ENCODE data around the gene VWA2.

The VWA2 gene

DNA sequence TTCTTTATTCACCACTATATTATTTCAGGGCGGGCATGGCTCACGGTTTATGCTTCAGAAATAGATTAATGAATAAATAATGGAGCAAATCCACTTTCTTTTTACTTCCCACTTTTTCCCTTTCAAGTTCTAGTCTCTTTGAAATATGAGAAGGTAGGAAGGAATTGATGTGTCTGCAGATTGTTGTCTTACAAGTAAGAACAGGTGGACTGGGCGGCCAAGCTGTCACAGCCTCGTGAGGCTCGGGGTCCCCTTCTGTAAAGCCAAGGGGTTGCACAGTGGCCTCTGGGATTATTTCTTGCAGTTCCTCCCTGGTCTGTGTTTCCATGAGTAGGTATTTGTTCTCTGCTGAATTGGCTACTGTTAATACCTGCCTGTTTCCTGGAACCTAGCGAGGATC is 11.2 kb downstream of the VWA2 start:
- DNase-seq (ENCODE audit: low read depth) = no peak

DNA sequence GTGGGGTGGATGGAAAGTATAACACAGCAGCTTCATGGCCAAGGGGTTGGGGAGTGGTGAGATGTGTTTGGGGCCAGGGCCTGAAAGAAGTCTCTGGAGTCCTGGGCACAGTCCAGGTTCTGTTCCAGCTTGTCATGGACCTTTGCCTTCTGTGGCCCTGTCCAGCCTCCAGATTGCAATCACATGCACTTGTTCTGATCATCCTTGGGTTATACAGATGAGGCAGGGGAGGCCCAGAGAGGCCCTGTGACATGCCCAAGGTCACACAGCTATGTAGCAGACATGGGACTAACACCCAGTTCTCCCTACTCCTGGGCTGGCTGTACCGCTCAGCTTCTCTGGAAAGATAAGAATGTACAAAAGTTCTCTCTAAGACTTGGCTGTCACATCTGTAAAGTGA is 11.7 kb downstream of the VWA2 start:
- no peak for DNase-seq (ENCODE audit: low read depth)

DNA sequence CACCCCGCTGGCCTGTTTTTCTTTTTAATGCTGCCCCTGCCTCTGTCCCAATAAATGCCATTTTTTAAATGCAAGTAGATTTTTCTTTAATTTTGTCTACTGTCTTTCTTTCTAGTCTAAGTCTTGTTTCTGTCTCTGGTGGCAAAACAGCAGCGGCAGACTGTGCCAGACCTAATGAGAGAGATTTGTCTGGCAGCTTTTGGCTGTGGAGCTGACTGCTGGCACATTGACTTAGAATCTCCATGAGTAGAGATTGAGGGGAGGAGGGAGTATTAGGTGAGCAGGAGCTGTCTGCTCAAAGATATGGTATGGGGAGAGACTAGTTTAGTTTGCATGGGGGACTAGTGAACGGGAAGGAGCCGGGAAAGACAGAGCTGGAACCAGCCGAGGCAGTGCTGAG is 13.0 kb downstream of the VWA2 start:
- DNase-seq (ENCODE audit: low read depth) = no peak

DNA sequence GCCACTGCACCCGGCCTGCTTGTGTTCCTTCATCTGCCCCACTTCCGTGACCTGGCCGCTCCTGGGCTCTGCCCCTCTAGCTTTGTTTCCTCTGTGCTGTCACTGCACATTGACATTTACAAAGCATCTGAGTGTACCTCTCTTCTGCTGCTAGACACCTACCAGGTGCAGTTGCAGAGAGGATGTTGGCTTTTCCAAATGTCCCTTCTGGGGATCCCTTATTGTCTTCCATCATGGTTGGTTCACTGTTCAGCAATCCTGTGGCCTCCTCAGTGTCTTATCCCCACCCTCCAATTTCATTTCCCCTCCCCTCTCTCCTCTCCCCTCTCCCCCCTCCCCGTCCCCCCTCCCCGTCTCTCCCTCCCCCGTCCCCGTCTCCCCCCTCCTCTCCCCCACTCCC is 13.8 kb downstream of the VWA2 start:
- DNase-seq (ENCODE audit: low read depth) = no peak

DNA sequence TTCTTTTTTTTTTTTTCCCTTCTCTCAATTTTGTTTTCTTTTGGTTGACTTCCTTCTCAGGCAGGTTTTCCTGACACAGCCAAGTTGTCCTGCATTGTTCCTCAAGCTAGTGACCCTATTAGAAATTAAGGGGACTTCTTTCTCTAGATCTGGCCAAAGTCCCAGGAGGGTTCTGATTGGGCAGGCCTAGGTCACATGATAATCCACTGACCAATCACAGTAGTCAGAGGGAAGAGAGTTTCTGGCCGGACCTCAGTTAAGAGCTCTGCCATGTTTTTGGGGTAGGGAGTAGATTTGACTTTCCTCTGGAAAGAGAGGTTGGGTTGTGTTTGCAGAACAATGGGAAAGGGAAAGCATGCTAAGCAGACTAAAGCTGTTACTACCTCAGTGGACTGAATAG is 16.2 kb downstream of the VWA2 start:
- DNase-seq (ENCODE audit: low read depth) = no peak

DNA sequence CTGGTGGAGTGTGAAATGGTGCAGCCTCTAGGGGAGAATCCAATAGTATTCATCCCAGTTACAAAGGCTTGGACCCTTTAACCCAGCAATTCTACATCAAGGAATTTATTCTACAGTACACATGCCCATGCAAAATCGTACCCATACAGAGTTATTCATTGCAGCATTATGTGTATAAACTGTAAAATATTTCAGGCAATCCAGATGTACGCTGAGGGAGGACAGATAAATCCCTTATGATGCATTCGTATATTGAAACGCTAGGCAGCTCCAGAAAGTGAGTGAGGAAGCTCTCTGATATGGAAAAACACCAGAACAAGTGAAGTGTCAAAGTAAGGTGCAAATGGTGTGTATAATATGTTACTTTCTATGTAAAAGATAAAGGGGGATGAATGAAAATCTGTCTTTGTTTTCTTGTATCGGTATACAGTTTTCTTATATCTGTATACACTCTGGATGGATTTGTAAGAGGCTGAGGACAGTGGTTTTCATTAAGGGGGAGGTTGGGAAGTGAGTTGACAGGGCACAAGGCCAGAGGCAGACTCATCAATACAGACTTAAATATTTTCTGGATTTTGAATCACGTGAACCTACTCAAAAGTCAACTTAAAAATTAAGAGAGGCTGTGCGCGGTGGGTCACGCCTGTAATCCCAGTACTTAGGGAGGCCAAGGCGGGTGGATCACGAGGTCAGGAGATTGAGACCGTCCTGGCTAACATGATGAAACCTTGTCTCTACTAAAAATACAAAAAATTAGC is 17.1 kb downstream of the VWA2 start:
- DNase-seq (ENCODE audit: low read depth) = no peak

DNA sequence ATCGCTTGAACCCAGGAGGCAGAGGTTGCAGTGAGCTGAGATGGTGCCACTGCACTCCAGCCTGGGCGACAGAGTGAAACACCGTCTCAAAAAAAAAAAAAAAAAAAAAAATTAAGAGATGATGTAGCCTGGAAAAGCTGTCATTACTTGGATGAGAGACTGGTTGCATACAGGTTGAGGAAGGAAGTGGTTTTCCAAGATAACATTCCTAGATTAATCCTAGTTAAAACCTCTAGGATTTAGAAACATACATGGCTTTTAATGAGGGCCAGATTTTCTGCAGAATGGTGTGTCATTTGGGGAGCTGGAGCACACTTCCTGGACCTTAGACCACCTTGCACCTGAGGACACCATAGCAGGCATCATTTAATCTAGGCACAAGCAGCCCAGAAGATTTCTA is 17.8 kb downstream of the VWA2 start:
- no peak for DNase-seq (ENCODE audit: low read depth)

DNA sequence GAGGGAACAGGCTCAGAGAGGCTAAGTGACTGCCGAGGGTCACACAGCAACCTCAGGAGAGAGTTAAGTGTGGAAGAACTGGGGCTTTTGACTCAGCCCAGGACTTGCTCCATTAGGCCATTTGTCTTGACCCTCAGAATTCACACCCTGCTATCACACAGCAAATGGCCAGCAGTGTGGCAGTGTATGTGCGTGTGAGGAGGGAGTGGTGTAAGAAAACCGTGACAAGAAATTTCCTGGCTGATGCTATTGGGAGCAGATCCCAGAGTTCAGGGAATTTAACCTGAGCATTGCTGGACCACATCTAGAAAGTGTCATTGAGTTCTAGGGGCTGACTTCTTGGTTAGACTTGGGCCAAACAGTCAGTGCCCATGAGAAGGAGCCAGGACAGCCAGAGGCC is 18.4 kb downstream of the VWA2 start:
- no peak for DNase-seq (ENCODE audit: low read depth)

DNA sequence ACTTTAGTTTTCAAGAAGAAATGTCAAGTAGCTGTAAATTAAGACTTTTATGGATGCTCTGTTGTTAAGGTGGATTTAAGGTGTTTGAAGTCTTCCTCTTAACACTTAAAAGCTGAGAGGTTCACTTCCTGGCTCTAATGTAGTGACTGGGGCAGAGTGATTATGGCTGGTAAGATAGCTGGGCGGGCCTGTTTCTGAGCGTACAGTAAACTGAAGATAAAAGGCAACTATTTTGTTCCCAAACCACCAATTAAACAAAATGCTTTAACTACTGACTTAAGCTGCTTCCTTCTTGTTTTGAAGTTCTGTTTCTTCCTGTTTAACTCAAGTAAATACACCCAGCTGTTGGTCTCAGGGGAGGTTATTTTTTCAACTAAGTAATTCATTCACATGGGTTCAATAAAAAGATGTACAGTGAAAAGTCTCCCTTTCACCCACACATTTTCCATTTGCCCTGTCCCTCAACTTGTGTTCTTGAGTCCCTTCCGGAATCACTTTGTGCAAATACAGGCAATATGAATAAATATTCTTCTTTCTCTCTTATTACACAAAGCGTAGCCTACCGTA is 19.3 kb downstream of the VWA2 start:
- DNase-seq (ENCODE audit: low read depth) = no peak

DNA sequence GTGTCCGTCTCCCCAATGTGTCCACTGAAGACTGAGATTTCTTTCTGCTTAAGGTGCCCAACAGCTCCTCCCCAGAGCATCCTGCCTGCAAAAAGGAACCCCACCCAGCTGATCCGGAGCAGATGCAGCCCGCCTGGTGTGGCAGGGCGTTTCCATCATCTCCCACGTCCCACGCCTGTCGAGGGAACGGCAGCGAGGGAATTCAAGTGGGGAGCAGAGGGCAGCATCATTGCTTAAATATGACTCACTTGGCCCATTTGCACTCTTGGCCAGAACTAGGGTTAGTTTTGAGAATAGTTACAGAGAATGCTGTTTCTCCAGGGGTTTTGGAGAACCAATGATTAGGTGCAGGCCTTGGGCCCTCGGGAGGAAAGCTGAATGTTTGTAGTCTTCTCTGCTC is 20.8 kb downstream of the VWA2 start:
- DNase-seq (ENCODE audit: low read depth) = no peak

DNA sequence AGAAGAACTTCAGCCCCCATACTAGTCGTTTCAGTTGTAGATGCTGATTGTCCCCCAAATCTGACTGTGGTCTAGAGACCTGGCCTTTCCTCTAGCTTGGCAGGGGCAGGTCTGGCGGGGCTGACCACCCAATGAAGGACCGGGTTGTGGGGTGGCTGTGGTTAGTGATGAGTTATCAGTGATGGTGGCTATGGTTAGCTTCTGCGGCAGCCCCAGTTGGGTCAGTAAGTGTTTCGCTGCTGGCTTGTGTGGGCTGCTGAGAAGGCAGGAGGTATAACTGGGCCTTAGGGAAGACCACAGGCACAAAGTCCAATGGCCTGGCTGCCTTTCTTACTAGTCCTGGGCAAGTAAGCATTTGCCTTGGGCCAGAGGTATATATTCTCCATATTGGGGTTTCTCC is 21.3 kb downstream of the VWA2 start:
- DNase-seq (ENCODE audit: low read depth) = no peak

DNA sequence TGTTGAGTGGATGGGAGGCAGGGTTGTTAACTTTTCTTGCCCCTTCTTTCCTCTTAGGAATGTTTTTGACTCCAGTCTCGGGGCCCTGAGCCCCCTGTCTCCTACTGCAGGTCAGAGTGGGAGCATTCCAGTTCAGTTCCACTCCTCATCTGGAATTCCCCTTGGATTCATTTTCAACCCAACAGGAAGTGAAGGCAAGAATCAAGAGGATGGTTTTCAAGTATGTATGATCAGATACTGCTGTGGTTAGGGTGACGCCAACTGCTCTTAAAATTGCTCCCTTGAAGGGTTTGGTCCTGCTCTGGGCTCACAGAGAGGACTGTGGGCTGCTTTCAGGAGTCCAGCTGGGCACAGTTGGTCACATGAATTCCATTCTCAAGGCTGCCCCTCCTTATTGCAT is 22.0 kb downstream of the VWA2 start:
- no peak for DNase-seq (ENCODE audit: low read depth)

DNA sequence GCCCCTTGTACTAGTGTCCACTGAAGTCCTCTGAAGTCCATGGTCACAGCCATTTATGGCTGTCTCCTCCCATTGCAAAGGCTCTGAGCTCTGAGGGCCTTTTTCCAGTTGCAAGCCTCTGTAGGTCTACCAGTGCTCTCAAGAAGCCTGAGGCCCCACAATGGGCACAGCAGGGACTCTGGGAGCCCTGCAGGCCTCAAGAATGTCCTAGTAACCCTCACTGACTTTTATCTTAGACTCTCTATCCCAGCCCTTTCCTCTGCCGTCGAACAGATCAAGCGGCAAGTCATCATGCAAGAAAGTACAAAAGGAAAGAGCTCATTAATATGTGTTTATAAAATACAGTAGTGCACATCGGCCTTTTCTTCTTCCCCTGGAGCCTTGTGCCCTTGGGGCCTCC is 23.4 kb downstream of the VWA2 start:
- no peak for DNase-seq (ENCODE audit: low read depth)

DNA sequence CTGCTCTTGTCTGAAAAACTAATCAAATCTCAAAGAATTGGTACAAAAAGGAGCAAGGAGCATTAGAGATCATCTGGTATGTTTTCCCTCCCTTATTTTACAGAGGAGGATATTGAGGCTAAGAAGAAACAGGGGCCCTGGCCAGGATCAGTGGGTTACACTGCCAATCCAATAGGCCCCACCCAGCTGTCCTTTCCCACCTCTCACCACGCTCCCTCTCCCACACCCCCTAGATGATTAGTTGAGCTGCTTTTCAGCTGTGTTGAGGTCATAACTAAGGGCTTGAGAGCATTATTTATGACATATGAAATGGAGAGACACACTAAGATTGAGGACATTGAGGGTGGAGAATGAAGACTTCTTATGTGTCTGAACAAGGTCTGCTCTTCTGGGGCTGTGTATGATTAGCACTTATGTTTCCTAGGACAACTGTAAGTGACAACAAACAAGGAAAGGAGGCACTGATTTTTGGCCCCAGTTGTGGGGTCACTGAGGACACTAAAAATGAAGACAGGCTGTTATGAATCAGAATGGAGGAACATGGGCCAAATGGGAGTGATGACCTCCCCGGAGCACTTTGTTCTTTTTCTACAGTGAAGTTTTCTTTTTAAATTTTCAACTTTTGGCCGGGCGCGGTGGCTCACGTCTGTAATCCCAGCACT is 26.5 kb downstream of the VWA2 start:
- DNase-seq (ENCODE audit: low read depth) = no peak

DNA sequence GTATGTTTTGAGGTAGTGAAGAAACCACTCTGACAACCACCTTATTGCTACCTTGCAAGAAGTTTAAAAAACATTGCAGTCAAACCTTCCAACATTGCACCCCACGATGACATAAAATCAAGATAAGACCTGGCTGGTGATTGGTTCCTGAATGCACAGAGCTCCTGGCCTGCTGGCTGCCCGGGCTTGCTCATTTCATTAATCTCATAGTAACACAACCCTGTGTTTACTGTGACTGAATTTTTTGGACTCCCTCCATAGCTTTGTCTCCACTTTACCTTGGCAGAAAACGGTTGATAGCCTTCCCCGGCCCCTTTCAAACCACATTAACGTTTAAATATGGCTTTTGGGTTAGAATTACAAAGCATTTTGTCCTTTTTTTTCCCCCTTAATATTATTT is 27.5 kb downstream of the VWA2 start:
- DNase-seq (ENCODE audit: low read depth) = no peak

DNA sequence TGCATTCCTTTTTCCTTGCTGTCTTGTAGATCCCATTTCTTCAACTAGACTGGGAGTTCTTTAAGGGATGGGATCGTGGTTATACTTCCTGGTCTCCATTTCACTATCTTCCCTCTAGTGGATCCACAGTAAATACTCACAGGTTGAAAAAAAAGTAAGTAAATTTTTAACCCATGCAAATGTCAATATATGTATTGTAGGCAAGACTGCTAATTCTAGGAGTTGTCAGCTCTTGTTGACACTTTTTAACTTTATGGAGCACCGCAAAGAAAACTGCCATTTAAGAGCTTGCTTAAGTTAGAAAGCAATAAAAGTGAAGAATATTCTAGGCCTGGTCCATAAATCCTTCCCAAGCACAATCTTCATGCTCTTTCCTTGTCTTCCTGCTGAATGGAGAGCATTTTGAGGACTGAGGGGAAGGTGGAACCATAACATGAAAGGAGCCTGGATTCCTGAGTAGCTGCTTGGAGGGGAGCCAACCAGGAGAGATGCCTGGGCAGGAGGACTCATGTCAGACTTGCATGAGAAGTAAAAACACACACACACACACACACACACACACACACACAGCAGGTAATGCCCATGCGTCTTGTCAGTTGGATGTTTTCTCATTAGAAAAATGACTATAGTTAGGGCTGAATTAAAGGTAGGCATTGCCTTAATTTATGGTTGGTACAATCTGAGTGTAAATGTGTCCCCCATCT is 32.2 kb downstream of the VWA2 start:
- no peak for DNase-seq (ENCODE audit: low read depth)

DNA sequence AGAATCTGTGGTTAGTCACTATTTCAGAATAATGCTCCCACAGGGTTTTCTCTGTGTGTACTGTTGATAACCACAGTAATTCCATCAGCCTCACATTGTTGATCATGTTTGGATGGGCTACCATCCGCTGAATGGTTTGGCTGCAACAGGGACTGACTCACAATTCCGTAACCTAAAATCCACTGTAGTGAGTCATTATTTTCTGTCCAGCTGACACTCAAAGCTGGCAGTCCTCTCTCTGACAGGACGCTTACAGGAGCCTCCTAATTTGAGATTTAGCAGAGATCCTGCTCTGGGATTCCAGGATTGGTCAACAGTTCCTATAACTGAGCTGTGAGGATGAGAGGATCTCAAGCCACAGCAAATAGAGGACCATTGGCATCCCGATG is 32.7 kb downstream of the VWA2 start:
- no peak for DNase-seq (ENCODE audit: low read depth)

DNA sequence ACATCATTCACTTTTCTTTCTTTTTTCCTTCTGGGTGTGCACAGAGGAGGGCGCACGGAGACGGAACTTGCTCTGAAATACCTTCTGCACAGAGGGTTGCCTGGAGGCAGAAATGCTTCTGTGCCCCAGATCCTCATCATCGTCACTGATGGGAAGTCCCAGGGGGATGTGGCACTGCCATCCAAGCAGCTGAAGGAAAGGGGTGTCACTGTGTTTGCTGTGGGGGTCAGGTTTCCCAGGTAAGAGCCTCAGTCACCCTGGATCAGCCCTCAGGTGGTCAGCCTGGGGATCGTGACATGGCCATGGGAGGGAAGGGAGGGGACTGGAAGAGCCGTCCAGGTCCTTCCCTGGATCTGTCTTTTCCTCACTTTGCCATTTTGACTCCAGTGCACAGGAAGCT is 33.6 kb downstream of the VWA2 start:
- no peak for DNase-seq (ENCODE audit: low read depth)

DNA sequence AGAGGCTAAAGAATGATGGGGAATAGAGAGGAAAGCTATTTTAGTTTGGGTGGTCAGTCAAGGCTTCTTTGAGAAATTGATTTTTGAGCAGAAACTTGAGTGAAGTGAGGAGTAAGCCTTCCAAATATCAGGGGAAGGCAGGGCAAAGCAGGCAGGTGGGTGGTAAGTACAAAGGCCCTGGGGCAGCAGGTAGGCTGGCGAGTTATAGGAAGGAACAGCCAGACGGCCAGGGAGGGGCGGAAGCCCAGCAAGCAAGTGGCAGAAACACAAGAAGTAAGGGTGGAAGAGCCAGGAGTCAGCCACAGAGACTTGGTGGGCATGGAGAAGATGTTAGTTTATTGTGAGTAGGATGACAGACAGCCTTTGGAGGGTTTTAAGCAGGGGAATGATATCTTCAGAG is 34.9 kb downstream of the VWA2 start:
- DNase-seq (ENCODE audit: low read depth) = no peak

DNA sequence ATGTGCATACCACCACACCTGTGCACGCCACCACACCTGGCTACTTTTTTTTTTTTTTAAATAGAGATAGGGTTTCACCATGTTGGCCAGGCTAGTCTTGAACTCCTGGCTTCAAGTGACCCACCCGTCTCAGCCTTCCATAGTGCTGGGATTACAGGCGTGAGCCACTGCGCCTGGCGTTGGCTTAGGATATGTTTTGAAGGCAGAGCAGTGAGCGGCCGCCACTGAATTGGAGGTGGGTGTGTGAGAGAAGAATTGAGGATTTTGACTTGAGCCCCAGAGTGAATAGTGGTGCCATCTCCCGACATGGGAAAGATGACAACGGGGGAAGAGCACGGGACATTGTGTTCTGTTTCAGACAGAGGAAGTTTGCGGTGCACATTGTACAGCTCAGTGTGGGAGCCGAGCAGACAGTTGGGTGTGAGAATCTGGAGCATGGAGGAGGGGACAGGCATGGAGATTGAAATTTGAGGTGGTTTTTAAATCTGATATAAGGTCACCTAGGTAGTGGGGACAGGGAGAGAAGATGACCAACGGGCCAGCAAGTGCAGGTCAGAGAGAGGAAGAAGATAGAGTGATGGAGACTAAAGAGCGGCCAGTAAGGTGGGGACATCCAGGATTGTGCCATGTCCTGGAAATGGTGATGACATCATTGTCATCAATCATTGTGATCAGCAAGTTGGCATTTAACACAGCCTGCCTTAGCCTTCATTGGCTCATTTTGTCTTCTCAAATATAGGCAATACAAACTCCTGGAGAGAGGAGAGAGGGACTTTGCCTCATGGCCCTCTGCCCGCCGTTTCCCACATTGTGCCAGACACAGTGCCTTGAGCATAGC is 35.8 kb downstream of the VWA2 start:
- no peak for DNase-seq (ENCODE audit: low read depth)

DNA sequence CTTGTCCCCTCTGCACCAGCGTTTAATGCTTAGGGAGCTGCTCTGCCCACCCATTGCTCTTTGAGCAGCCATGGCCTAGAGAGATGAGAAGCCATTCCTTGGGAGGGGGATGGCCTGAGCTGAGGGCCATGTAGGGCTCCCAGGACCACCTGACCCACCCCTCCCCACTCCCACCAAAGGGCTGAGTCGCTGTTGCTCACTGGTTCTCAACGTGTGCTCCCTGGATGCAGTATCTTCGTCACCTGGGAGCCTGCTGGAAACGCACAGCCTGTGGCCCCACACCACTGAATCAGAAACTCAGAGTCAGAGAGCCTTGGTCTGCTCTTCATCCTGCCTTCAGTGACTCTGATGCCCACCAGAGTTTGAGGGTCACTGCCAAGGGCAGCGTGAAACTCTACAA is 37.0 kb downstream of the VWA2 start:
- DNase-seq (ENCODE audit: low read depth) = no peak

DNA sequence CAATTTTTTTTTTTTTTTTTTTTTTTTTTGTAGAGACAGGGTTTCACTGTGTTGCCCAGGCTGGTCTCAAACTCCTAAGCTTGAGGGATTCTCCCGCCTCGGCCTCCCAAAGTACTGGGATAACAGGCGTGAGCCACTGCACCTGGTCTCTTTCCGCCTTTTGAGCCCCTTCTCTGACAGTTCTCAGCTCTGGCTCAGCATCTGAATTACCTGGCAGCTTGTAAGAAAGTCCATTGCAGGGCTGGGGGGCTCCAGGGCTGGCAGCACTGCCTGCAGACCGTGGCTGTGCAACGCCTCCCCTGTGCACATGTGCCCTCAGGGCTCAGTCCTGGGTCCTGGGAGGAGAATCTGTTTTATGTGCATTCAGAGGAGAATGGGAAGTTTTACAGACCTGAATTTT is 37.6 kb downstream of the VWA2 start:
- DNase-seq (ENCODE audit: low read depth) = no peak
